H9 (cell line): Measurements from ENCODE around the gene COA5. TPM values are rescaled to one million over a fixed set of nuclear protein-coding genes. Genes with fewer than 3 reads are reported as not detected.
A peak's percentile ranks its signal among the peaks of the same experiment; 100 is the strongest.

Experiments
- DNase-seq: peaks from one replicate; pipeline ENCODE4 v3.0.0-alpha.2; 2017
- H2AFZ ChIP-seq: one replicate; pipeline ENCODE4 v1.6.1; 2013; ENCODE audit warnings: mild to moderate bottlenecking, low read length, control low read depth, moderate library complexity
- H2AK5ac ChIP-seq: 2 replicates; pipeline ENCODE4 v1.6.1; 2013; ENCODE audit warnings: low read length, control low read depth, mixed read lengths; ENCODE audit not compliant: insufficient read length
- H2BK120ac ChIP-seq: one replicate; pipeline ENCODE4 v1.6.1; 2013; ENCODE audit warnings: low read depth, mild to moderate bottlenecking, low read length, control low read depth, inconsistent platforms; ENCODE audit not compliant: poor library complexity, severe bottlenecking
- H2BK12ac ChIP-seq: 2 replicates; pipeline ENCODE4 v1.6.1; 2013; ENCODE audit warnings: low read length, control low read depth, mixed read lengths, low read depth; ENCODE audit not compliant: insufficient read length
- H2BK15ac ChIP-seq: 2 replicates; pipeline ENCODE4 v1.6.1; 2013; ENCODE audit warnings: low read depth, low read length, control low read depth
- H2BK20ac ChIP-seq: one replicate; pipeline ENCODE4 v1.6.1; 2013; ENCODE audit warnings: low read depth, mild to moderate bottlenecking, low read length, control low read depth, inconsistent platforms; ENCODE audit not compliant: poor library complexity, severe bottlenecking
- H2BK5ac ChIP-seq: 2 replicates; pipeline ENCODE4 v1.6.1; 2013; ENCODE audit warnings: low read length, control low read depth, mixed read lengths; ENCODE audit not compliant: insufficient read length
- H3K14ac ChIP-seq: 2 replicates; pipeline ENCODE4 v1.6.1; 2013; ENCODE audit warnings: low read length, control low read depth; ENCODE audit not compliant: insufficient read depth
- H3K18ac ChIP-seq: 2 replicates; pipeline ENCODE4 v1.6.1; 2013; ENCODE audit warnings: low read depth, mild to moderate bottlenecking, mixed read lengths, low read length, control low read depth; ENCODE audit not compliant: insufficient read length
- H3K23ac ChIP-seq: 2 replicates; pipeline ENCODE4 v1.6.1; 2013; ENCODE audit warnings: low read length, control low read depth, mixed read lengths, low read depth; ENCODE audit not compliant: insufficient read length
- H3K23me2 ChIP-seq: 2 replicates; pipeline ENCODE4 v1.6.1; 2013; ENCODE audit warnings: low read depth, mild to moderate bottlenecking, mixed read lengths, low read length, control low read depth; ENCODE audit not compliant: insufficient read length, poor library complexity, severe bottlenecking
- H3K27ac ChIP-seq: 2 replicates; pipeline ENCODE4 v1.5.1; 2013; ENCODE audit warnings: low read length, control low read depth, mixed read lengths, low read depth; ENCODE audit not compliant: insufficient read length
- H3K27me3 ChIP-seq: 2 replicates; pipeline ENCODE4 v1.6.1; 2013; ENCODE audit warnings: low read length, control low read depth, inconsistent platforms; ENCODE audit not compliant: insufficient read depth
- H3K4ac ChIP-seq: 2 replicates; pipeline ENCODE4 v1.6.1; 2013; ENCODE audit warnings: low read depth, mild to moderate bottlenecking, control low read depth, inconsistent platforms, low read length, moderate library complexity
- H3K4me1 ChIP-seq: 2 replicates; pipeline ENCODE4 v1.6.1; 2013; ENCODE audit warnings: low read length, control low read depth, inconsistent platforms; ENCODE audit not compliant: insufficient read depth
- H3K4me2 ChIP-seq: 2 replicates; pipeline ENCODE4 v1.6.1; 2013; ENCODE audit warnings: low read length, control low read depth, mixed read lengths; ENCODE audit not compliant: insufficient read length, insufficient read depth
- H3K56ac ChIP-seq: 2 replicates; pipeline ENCODE4 v1.6.1; 2013; ENCODE audit warnings: low read depth, mild to moderate bottlenecking, mixed read lengths, low read length, control low read depth; ENCODE audit not compliant: insufficient read length
- H3K79me1 ChIP-seq: 2 replicates; pipeline ENCODE4 v1.6.1; 2013; ENCODE audit warnings: low read depth, mild to moderate bottlenecking, moderate library complexity, low read length, control low read depth, inconsistent platforms; ENCODE audit not compliant: insufficient read depth, poor library complexity, severe bottlenecking
- H3K79me2 ChIP-seq: 2 replicates; pipeline ENCODE4 v1.6.1; 2013; ENCODE audit warnings: low read length, control low read depth, inconsistent platforms; ENCODE audit not compliant: insufficient read depth
- H3K9ac ChIP-seq: 2 replicates; pipeline ENCODE4 v1.6.1; 2013; ENCODE audit warnings: low read length, control low read depth, mixed read lengths; ENCODE audit not compliant: insufficient read length; ENCODE audit errors: extremely low read depth
- H3K9me3 ChIP-seq: one replicate; pipeline ENCODE4 v1.6.1; 2013; ENCODE audit warnings: low read depth, low read length, inconsistent platforms; ENCODE audit not compliant: control insufficient read depth
- H3T11ph ChIP-seq: one replicate; pipeline ENCODE4 v1.6.1; 2013; ENCODE audit warnings: mild to moderate bottlenecking, low read length, control low read depth, inconsistent platforms
- H4K20me1 ChIP-seq: one replicate; pipeline ENCODE4 v1.6.1; 2013; ENCODE audit not compliant: control insufficient read depth, insufficient read length, insufficient read depth
- H4K5ac ChIP-seq: 2 replicates; pipeline ENCODE4 v1.6.1; 2013; ENCODE audit warnings: low read depth, mild to moderate bottlenecking, mixed read lengths, low read length, control low read depth; ENCODE audit not compliant: insufficient read length
- H4K8ac ChIP-seq: replicated peaks from 2 replicates; pipeline ENCODE4 v1.6.1; 2013; ENCODE audit warnings: low read length, control low read depth, mixed read lengths, low read depth; ENCODE audit not compliant: insufficient read length
- H4K91ac ChIP-seq: 2 replicates; pipeline ENCODE4 v1.6.1; 2013; ENCODE audit warnings: low read depth, mild to moderate bottlenecking, moderate library complexity, mixed read lengths, low read length, control low read depth; ENCODE audit not compliant: insufficient read length
- H3K27ac Mint-ChIP-seq, 3 experiments: 2 replicates in 2 of 3; 3 replicates in 1 of 3; pipeline ENCODE4 v1.8.0; 2020 to 2021; ENCODE audit warnings: mixed read lengths in 3 of 3, mild to moderate bottlenecking in 1 of 3, moderate library complexity in 1 of 3
- H3K27me3 Mint-ChIP-seq: 2 replicates; pipeline ENCODE4 v1.8.0; 2021; ENCODE audit warnings: low read depth, mild to moderate bottlenecking, moderate library complexity, mixed read lengths
- H3K36me3 Mint-ChIP-seq, 3 experiments: 2 replicates in 2 of 3; 3 replicates in 1 of 3; pipeline ENCODE4 v1.8.0; 2020 to 2021; ENCODE audit warnings: low read depth in 3 of 3, mixed read lengths in 3 of 3; ENCODE audit not compliant: insufficient read depth in 1 of 3
- H3K4me1 Mint-ChIP-seq, 2 experiments: 2 replicates each; pipeline ENCODE4 v1.8.0; 2020; ENCODE audit warnings: mixed read lengths in 2 of 2
- H3K4me3 Mint-ChIP-seq, 2 experiments: 2 replicates in 1 of 2; 3 replicates in 1 of 2; pipeline ENCODE4 v1.8.0; 2020 to 2021; ENCODE audit warnings: mild to moderate bottlenecking in 2 of 2, mixed read lengths in 2 of 2, moderate library complexity in 1 of 2
- H3K9me3 Mint-ChIP-seq, 2 experiments: 2 replicates in 1 of 2; 3 replicates in 1 of 2; pipeline ENCODE4 v1.8.0; 2020; ENCODE audit warnings: mild to moderate bottlenecking in 2 of 2, mixed read lengths in 2 of 2, moderate library complexity in 1 of 2
- WGBS: extraction: QIAGEN DNeasy Blood & Tissue Kit; methylation state at CpG from one replicate; pipeline ENCODE4 v1.1.7; 2013; ENCODE audit warnings: missing lambda C conversion rate, low lambda C conversion rate, mixed read lengths; ENCODE audit not compliant: insufficient read length; ENCODE audit errors: extremely low coverage; 5-methylcytosine and 5-hydroxymethylcytosine counted together
- total RNA-seq: library from RNA; stranded (reverse); gene quantifications from 2 replicates; pipeline ENCODE4 v1.2.1, GENCODE V29; 2021
- TF ChIP-seq, protein P1 (sequence below): fragments of 200-600 bp; sonication (generic); conservative IDR thresholded peaks from 3 replicates; pipeline ENCODE4 v1.8.0; 2021; ENCODE audit warnings: antibody characterized with exemption, mild to moderate bottlenecking

Gene COA5
- total RNA-seq, 1 experiment from 2014 or later, result 23.6 TPM

- no peak overlapping the region for H2BK5ac ChIP-seq
- no CpG with 5 or more reads among the region's 3 CpGs for WGBS
- H3T11ph ChIP-seq, result no peak overlapping the region
- no peak for DNase-seq
- no peaks in the 10 kb centered on the region for H3K79me2 ChIP-seq
- H3K36me3 Mint-ChIP-seq, result peaks cover 10 to 80% (median 42%) of the 10 kb centered on the region in 3 experiments
- no peaks in the 10 kb centered on the region for H3K23me2 ChIP-seq
- H3K9me3 ChIP-seq, result no peaks in the 10 kb centered on the region
- no peaks in the 10 kb centered on the region for H4K20me1 ChIP-seq
- H4K91ac ChIP-seq, result no peak overlapping the region
- no peaks in the 10 kb centered on the region for H3K4me1 ChIP-seq
- no peak overlapping the region for H3K27ac ChIP-seq
- H2AFZ ChIP-seq, result no peak overlapping the region
- no peak overlapping the region for H2AK5ac ChIP-seq
- no peak overlapping the region for H2BK120ac ChIP-seq
- no peaks in the 10 kb centered on the region for H3K9me3 Mint-ChIP-seq
- H4K5ac ChIP-seq, result no peak overlapping the region
- H4K8ac ChIP-seq, result no peak overlapping the region
- H3K27me3 Mint-ChIP-seq, result no peaks in the 10 kb centered on the region
- no peak overlapping the region for H2BK15ac ChIP-seq
- H3K4ac ChIP-seq, result no peak overlapping the region
- H3K27me3 ChIP-seq, result no peaks in the 10 kb centered on the region
- H3K79me1 ChIP-seq, result no peaks in the 10 kb centered on the region
- H3K4me1 Mint-ChIP-seq, result no peaks in the 10 kb centered on the region
- no peak overlapping the region for H3K4me3 Mint-ChIP-seq
- peak overlapping the region in 1 of 3 experiments; percentile 82; a peak in 2 of 7 replicates for H3K27ac Mint-ChIP-seq
- no peak overlapping the region for H2BK12ac ChIP-seq
- H3K18ac ChIP-seq, result no peak overlapping the region
- H3K14ac ChIP-seq, result no peak overlapping the region
- no peak overlapping the region for H3K56ac ChIP-seq
- no peak overlapping the region for H3K23ac ChIP-seq
- H3K4me2 ChIP-seq, result no peak overlapping the region
- H2BK20ac ChIP-seq, result no peak overlapping the region
- TF ChIP-seq, protein P1, sequence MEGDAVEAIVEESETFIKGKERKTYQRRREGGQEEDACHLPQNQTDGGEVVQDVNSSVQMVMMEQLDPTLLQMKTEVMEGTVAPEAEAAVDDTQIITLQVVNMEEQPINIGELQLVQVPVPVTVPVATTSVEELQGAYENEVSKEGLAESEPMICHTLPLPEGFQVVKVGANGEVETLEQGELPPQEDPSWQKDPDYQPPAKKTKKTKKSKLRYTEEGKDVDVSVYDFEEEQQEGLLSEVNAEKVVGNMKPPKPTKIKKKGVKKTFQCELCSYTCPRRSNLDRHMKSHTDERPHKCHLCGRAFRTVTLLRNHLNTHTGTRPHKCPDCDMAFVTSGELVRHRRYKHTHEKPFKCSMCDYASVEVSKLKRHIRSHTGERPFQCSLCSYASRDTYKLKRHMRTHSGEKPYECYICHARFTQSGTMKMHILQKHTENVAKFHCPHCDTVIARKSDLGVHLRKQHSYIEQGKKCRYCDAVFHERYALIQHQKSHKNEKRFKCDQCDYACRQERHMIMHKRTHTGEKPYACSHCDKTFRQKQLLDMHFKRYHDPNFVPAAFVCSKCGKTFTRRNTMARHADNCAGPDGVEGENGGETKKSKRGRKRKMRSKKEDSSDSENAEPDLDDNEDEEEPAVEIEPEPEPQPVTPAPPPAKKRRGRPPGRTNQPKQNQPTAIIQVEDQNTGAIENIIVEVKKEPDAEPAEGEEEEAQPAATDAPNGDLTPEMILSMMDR, result no peak
- H3K9ac ChIP-seq, result no peak overlapping the region
These were observed 48.7 kb downstream of the COA5 start for GRCh38 chr2:98559581-98559980.
